Right lobe of liver (tissue), 4 donors: ENCODE measurements around the gene SEPTIN8.

Experiments
- POLR2A ChIP-seq: fragments of 450-650 bp; IDR thresholded peaks from one replicate; pipeline ENCODE4 v1.6.1; 2017; ENCODE audit warnings: antibody characterized with exemption, mild to moderate bottlenecking
- TF ChIP-seq, protein P1 (sequence below), 4 donors: fragments of 200-600 bp in 3 of 4; fragments of 450-650 bp in 1 of 4; IDR thresholded peaks; one replicate each; pipeline versions ENCODE4 v1.5.1 to v1.8.0; 2016 to 2022; ENCODE audit warnings: antibody characterized with exemption in 4 of 4, mild to moderate bottlenecking in 2 of 4
- donor health status: DM: no; HTN: no; CAD: no.
- donor health status: DM: no; HTN: no; CAD: no.
- donor health status: DM: no; HTN: yes; CAD: no.

DNA sequence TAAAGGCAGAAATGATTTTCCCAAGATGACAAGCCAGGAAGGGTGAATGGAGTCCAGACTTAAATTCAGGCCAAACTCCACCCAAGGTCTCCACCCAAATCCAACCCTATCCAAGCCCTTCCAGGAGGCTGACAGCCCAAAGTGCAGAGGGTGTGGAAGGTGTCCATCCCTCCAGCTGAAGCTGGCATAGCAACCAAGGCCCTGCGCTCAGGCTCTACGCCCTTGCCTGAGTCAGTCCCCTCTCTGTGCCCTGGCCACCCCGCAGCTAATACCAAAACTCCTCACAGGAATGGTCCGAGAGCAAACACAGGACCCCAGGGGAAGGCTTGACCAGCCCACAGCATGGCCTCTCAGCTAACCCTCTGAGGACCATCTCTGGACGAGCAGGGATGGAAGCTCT, 2.1 kb downstream of the SEPTIN8 start:
- TF ChIP-seq, protein P1, sequence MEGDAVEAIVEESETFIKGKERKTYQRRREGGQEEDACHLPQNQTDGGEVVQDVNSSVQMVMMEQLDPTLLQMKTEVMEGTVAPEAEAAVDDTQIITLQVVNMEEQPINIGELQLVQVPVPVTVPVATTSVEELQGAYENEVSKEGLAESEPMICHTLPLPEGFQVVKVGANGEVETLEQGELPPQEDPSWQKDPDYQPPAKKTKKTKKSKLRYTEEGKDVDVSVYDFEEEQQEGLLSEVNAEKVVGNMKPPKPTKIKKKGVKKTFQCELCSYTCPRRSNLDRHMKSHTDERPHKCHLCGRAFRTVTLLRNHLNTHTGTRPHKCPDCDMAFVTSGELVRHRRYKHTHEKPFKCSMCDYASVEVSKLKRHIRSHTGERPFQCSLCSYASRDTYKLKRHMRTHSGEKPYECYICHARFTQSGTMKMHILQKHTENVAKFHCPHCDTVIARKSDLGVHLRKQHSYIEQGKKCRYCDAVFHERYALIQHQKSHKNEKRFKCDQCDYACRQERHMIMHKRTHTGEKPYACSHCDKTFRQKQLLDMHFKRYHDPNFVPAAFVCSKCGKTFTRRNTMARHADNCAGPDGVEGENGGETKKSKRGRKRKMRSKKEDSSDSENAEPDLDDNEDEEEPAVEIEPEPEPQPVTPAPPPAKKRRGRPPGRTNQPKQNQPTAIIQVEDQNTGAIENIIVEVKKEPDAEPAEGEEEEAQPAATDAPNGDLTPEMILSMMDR (IDR thresholded peaks at IDR 0.05) = no peak
- no peak for TF ChIP-seq POLR2A
